Testis (tissue), 2 donors: ENCODE data around the gene TMEM229B.

Experiments used
- CTCF ChIP-seq, 3 experiments: fragments of 450-650 bp in 2 of 3; fragments of 200-600 bp in 1 of 3; sonication (generic) in 1 of 3; IDR thresholded peaks; one replicate each; pipeline ENCODE4 v1.5.1; 2016 to 2019; ENCODE audit warnings: antibody characterized with exemption in 3 of 3, mild to moderate bottlenecking in 2 of 3, moderate library complexity in 1 of 3
- POLR2A ChIP-seq: fragments of 450-650 bp; IDR thresholded peaks from one replicate; pipeline ENCODE4 v1.6.1; 2017; ENCODE audit warnings: antibody characterized with exemption, mild to moderate bottlenecking, moderate library complexity

GRCh38 chr14:67464879-67465278, 23.6 kb downstream of the TMEM229B start:
- no peak for TF ChIP-seq CTCF (IDR thresholded peaks at IDR 0.05)
- TF ChIP-seq POLR2A: no peak
